ENCODE measurements around the gene MARF1. TPM values are rescaled to one million over a fixed set of nuclear protein-coding genes. Genes with fewer than 3 reads are reported as not detected.

MARF1 gene
- total RNA-seq, 1 donor = 25.7 TPM

- no peak for DNase-seq (ENCODE audit: insufficient read length, low spot score, missing footprints)
- TF ChIP-seq, protein P1, sequence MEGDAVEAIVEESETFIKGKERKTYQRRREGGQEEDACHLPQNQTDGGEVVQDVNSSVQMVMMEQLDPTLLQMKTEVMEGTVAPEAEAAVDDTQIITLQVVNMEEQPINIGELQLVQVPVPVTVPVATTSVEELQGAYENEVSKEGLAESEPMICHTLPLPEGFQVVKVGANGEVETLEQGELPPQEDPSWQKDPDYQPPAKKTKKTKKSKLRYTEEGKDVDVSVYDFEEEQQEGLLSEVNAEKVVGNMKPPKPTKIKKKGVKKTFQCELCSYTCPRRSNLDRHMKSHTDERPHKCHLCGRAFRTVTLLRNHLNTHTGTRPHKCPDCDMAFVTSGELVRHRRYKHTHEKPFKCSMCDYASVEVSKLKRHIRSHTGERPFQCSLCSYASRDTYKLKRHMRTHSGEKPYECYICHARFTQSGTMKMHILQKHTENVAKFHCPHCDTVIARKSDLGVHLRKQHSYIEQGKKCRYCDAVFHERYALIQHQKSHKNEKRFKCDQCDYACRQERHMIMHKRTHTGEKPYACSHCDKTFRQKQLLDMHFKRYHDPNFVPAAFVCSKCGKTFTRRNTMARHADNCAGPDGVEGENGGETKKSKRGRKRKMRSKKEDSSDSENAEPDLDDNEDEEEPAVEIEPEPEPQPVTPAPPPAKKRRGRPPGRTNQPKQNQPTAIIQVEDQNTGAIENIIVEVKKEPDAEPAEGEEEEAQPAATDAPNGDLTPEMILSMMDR (IDR thresholded peaks at IDR 0.05; ENCODE audit: extremely low read depth, low read depth, low read length) = no peak
- no peaks in the 10 kb centered on the region for H3K9me3 ChIP-seq (ENCODE audit: low read depth, low read length)
- no peak overlapping the region for H3K27ac ChIP-seq (ENCODE audit: low read depth, low read length)
- no peaks in the 10 kb centered on the region for H3K4me1 ChIP-seq (ENCODE audit: insufficient read depth, low read length)
- H3K36me3 ChIP-seq (ENCODE audit: insufficient read depth, low read length) = no peaks in the 10 kb centered on the region
- H3K4me2 ChIP-seq (ENCODE audit: insufficient read depth, low read length) = no peak overlapping the region
- H2AFZ ChIP-seq (ENCODE audit: low read length) = no peak overlapping the region
- H3K27me3 ChIP-seq (ENCODE audit: insufficient read depth, low read length) = no peaks in the 10 kb centered on the region
- H3K79me2 ChIP-seq (ENCODE audit: insufficient read depth, low read length) = no peaks in the 10 kb centered on the region
- H4K20me1 ChIP-seq (ENCODE audit: insufficient read depth, low read length) = peaks cover 9% of the 10 kb centered on the region
- no peak overlapping the region for H3K4me3 ChIP-seq (ENCODE audit: insufficient read depth, low read length)
These were observed 76.9 kb downstream of the MARF1 start for GRCh38 chr16:15566095-15566494.

DNA sequence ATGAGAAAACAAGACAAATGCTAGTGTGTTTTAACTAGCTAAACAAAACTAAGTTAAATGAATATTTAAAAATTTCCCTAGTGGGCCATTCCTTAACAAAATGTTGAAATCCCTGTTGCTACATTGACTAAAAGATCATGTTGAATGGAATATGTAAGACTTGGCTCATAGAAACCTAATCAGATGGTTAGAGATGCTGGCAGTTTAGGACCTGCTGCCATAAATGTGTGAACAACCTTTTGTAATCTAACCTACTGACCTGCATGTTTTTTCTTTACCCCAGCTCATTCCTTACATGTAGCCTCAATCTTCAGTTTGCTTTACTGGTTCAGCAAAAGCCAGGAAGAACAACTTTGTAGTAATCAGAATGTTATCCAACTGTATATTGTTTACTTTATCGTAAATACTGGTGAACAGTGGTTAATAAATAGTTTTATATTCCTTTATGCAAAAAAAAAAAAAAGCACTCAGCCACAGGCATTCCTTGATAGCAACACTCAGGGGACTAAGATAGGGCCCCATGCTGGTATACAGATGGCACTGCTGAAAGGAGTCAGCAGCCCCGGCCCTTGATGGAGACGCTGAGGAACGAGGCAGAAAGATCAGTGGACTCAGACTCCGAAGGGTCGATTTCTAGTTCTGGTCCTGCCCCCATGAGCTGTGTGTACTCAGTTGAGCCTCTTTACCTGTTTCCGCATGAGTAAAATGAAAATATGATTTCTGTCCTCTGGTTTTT is 78.2 kb downstream of the MARF1 start:
- H3K27ac ChIP-seq (ENCODE audit: low read depth, low read length) = no peak overlapping the region
- no peak overlapping the region for H3K4me2 ChIP-seq (ENCODE audit: insufficient read depth, low read length)
- H3K4me1 ChIP-seq (ENCODE audit: insufficient read depth, low read length) = no peaks in the 10 kb centered on the region
- H3K79me2 ChIP-seq (ENCODE audit: insufficient read depth, low read length) = no peaks in the 10 kb centered on the region
- H3K27me3 ChIP-seq (ENCODE audit: insufficient read depth, low read length) = no peaks in the 10 kb centered on the region
- no peak overlapping the region for H3K4me3 ChIP-seq (ENCODE audit: insufficient read depth, low read length)
- peaks cover 9% of the 10 kb centered on the region for H4K20me1 ChIP-seq (ENCODE audit: insufficient read depth, low read length)
- DNase-seq (ENCODE audit: insufficient read length, low spot score, missing footprints) = no peak
- no peak overlapping the region for H2AFZ ChIP-seq (ENCODE audit: low read length)
- no peaks in the 10 kb centered on the region for H3K36me3 ChIP-seq (ENCODE audit: insufficient read depth, low read length)
- TF ChIP-seq, protein P1 (IDR thresholded peaks at IDR 0.05; ENCODE audit: extremely low read depth, low read depth, low read length) = no peak
- no peaks in the 10 kb centered on the region for H3K9me3 ChIP-seq (ENCODE audit: low read depth, low read length)

DNA sequence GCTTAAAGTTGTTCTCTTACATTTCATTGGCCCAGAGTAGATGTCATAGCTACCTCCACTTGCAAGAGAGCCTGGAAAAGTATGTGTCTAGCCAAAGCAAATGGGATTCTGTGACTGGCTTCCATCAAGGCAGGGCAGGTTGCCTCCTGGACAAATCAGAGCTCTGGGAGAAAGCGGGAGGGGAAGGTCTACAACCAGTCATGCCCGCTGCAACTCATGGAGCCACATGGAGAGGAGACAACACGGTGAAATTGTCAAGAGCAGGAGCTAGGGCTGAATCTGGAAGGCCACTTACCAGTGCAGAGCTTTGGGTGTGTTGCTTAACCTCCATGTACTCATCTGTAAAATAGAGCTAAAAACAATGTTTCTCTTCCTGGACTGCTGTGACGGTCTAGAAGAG is 83.8 kb downstream of the MARF1 start:
- no peaks in the 10 kb centered on the region for H3K79me2 ChIP-seq (ENCODE audit: insufficient read depth, low read length)
- DNase-seq (ENCODE audit: insufficient read length, low spot score, missing footprints) = no peak
- TF ChIP-seq, protein P1 (IDR thresholded peaks at IDR 0.05; ENCODE audit: extremely low read depth, low read depth, low read length) = no peak
- no peaks in the 10 kb centered on the region for H3K27me3 ChIP-seq (ENCODE audit: insufficient read depth, low read length)
- peaks cover 23% of the 10 kb centered on the region for H4K20me1 ChIP-seq (ENCODE audit: insufficient read depth, low read length)
- H3K36me3 ChIP-seq (ENCODE audit: insufficient read depth, low read length) = no peaks in the 10 kb centered on the region
- H2AFZ ChIP-seq (ENCODE audit: low read length) = no peak overlapping the region
- H3K9me3 ChIP-seq (ENCODE audit: low read depth, low read length) = no peaks in the 10 kb centered on the region
- H3K4me2 ChIP-seq (ENCODE audit: insufficient read depth, low read length) = no peak overlapping the region
- no peak overlapping the region for H3K4me3 ChIP-seq (ENCODE audit: insufficient read depth, low read length)
- no peaks in the 10 kb centered on the region for H3K4me1 ChIP-seq (ENCODE audit: insufficient read depth, low read length)
- H3K27ac ChIP-seq (ENCODE audit: low read depth, low read length) = no peak overlapping the region

DNA sequence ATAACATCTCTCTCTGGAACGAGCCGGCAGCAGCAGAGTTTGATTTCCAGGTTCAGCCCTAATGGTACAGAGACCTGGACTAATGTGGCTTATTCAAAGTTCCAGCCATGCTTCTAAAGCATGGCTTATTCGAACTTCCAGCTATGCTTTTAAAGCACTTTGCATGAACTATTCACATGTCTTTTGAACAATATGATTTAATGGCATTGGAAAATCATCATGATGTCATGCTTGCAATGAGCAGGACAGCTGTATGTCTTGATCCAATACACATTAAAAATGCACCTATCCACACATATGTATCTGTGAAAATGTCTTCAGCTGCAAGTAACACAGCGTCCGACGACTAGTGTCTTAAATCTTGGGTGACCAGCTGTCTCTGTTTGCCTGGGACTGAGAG is 85.7 kb downstream of the MARF1 start:
- no peak overlapping the region for H3K27ac ChIP-seq (ENCODE audit: low read depth, low read length)
- no peak overlapping the region for H3K4me2 ChIP-seq (ENCODE audit: insufficient read depth, low read length)
- H3K4me3 ChIP-seq (ENCODE audit: insufficient read depth, low read length) = no peak overlapping the region
- DNase-seq (ENCODE audit: insufficient read length, low spot score, missing footprints) = no peak
- TF ChIP-seq, protein P1 (IDR thresholded peaks at IDR 0.05; ENCODE audit: extremely low read depth, low read depth, low read length) = no peak
- H3K9me3 ChIP-seq (ENCODE audit: low read depth, low read length) = no peaks in the 10 kb centered on the region
- H2AFZ ChIP-seq (ENCODE audit: low read length) = no peak overlapping the region
- H3K79me2 ChIP-seq (ENCODE audit: insufficient read depth, low read length) = no peaks in the 10 kb centered on the region
- H3K4me1 ChIP-seq (ENCODE audit: insufficient read depth, low read length) = no peaks in the 10 kb centered on the region
- no peaks in the 10 kb centered on the region for H3K27me3 ChIP-seq (ENCODE audit: insufficient read depth, low read length)
- no peaks in the 10 kb centered on the region for H3K36me3 ChIP-seq (ENCODE audit: insufficient read depth, low read length)
- peaks cover 23% of the 10 kb centered on the region for H4K20me1 ChIP-seq (ENCODE audit: insufficient read depth, low read length)

All from osteoblast (primary cell).